HG03045 (cell line): ENCODE measurements around the gene FOXL1.

Experiments
- ATAC-seq: cut with Tn5 transposase; IDR thresholded peaks from one replicate; pipeline ENCODE4 v1.9.1; 2021; ENCODE audit warnings: mild to moderate bottlenecking, moderate library complexity; ENCODE audit not compliant: unreplicated experiment

Gene FOXL1

GRCh38 chr16:86547286-86547685, 31.1 kb upstream of the FOXL1 start:
- ATAC-seq = no peak

- no peak for ATAC-seq
These were observed 29.1 kb upstream of the FOXL1 start for GRCh38 chr16:86549076-86549892.

- no peak for ATAC-seq
These were observed 28.5 kb upstream of the FOXL1 start for GRCh38 chr16:86549893-86550190.

- no peak for ATAC-seq
These were observed 28.1 kb upstream of the FOXL1 start for GRCh38 chr16:86550281-86550680.

- ATAC-seq = no peak
These were observed 25.0 kb upstream of the FOXL1 start for GRCh38 chr16:86553356-86553755.

- no peak for ATAC-seq
These were observed 23.8 kb upstream of the FOXL1 start for GRCh38 chr16:86554599-86554916.

- peak; percentile 83 for ATAC-seq
These were observed 23.2 kb upstream of the FOXL1 start, which contains the start of gene MTHFSD for GRCh38 chr16:86554917-86555703. Gene MTHFSD, minus strand, starts transcription at chr16:86555235. Its CDS starts 51 bp downstream, at chr16:86555184.

GRCh38 chr16:86555704-86556075, 22.7 kb upstream of the FOXL1 start:
- no peak for ATAC-seq

- ATAC-seq = no peak
These were observed 21.8 kb upstream of the FOXL1 start for GRCh38 chr16:86556576-86556975.

- no peak for ATAC-seq
These were observed 20.8 kb upstream of the FOXL1 start for GRCh38 chr16:86557587-86557986.

GRCh38 chr16:86558355-86559193, 19.8 kb upstream of the FOXL1 start:
- no peak for ATAC-seq

GRCh38 chr16:86559802-86560305, 18.5 kb upstream of the FOXL1 start:
- no peak for ATAC-seq

- ATAC-seq = no peak
These were observed 16.0 kb upstream of the FOXL1 start for GRCh38 chr16:86562356-86562755.

GRCh38 chr16:86563469-86564345, 14.6 kb upstream of the FOXL1 start:
- peak; percentile 71 for ATAC-seq

GRCh38 chr16:86565181-86565631, 13.1 kb upstream of the FOXL1 start:
- ATAC-seq = no peak

GRCh38 chr16:86565644-86566511, 12.5 kb upstream of the FOXL1 start:
- ATAC-seq = no peak

GRCh38 chr16:86566601-86566965, 11.8 kb upstream of the FOXL1 start, which contains the start of gene FOXC2:
Gene FOXC2, plus strand, starts transcription at chr16:86566829. Its CDS starts 507 bp downstream, at chr16:86567336.
- no peak for ATAC-seq

GRCh38 chr16:86566966-86567700, 11.2 kb upstream of the FOXL1 start:
- ATAC-seq = no peak
